Osteoblast (primary cell): ENCODE data around the gene OVCA2. TPM values are rescaled to one million over a fixed set of nuclear protein-coding genes. Genes with fewer than 3 reads are reported as not detected.

Experiments used
- DNase-seq: peaks from one replicate; pipeline ENCODE4 v3.0.0; 2011; ENCODE audit warnings: low spot score, mixed read lengths; ENCODE audit not compliant: insufficient read length; ENCODE audit errors: missing footprints
- H2AFZ ChIP-seq: 2 replicates; pipeline ENCODE4 v1.6.0; 2011; ENCODE audit warnings: mild to moderate bottlenecking, low read length
- H3K27ac ChIP-seq: 2 replicates; pipeline ENCODE4 v1.5.1; 2011; ENCODE audit warnings: mild to moderate bottlenecking, low read depth, low read length, moderate library complexity
- H3K27me3 ChIP-seq: 2 replicates; pipeline ENCODE4 v1.6.0; 2012; ENCODE audit warnings: mild to moderate bottlenecking, control low read depth, inconsistent platforms, low read length, moderate library complexity; ENCODE audit not compliant: insufficient read depth
- H3K36me3 ChIP-seq: 2 replicates; pipeline ENCODE4 v1.5.1; 2011; ENCODE audit warnings: mild to moderate bottlenecking, low read length, control low read depth, moderate library complexity; ENCODE audit not compliant: insufficient read depth
- H3K4me1 ChIP-seq: 2 replicates; pipeline ENCODE4 v1.5.1; 2011; ENCODE audit warnings: mild to moderate bottlenecking, low read length, control low read depth, moderate library complexity; ENCODE audit not compliant: insufficient read depth
- H3K4me2 ChIP-seq: 2 replicates; pipeline ENCODE4 v1.6.0; 2011; ENCODE audit warnings: mild to moderate bottlenecking, low read length; ENCODE audit not compliant: insufficient read depth
- H3K4me3 ChIP-seq: fragments of 200-600 bp; sonication (generic); 3 replicates; pipeline ENCODE4 v1.5.1; 2012; ENCODE audit warnings: mild to moderate bottlenecking, low read length, inconsistent platforms; ENCODE audit not compliant: insufficient read depth
- H3K79me2 ChIP-seq: 2 replicates; pipeline ENCODE4 v1.6.0; 2012; ENCODE audit warnings: mild to moderate bottlenecking, low read length, control low read depth, inconsistent platforms; ENCODE audit not compliant: insufficient read depth
- H3K9me3 ChIP-seq: 2 replicates; pipeline ENCODE4 v1.5.1; 2011; ENCODE audit warnings: low read depth, low read length, control low read depth
- H4K20me1 ChIP-seq: 2 replicates; pipeline ENCODE4 v1.6.0; 2012; ENCODE audit warnings: mild to moderate bottlenecking, low read length, control low read depth; ENCODE audit not compliant: insufficient read depth
- total RNA-seq: library from RNA; depleted of rRNA; stranded (reverse); fragments of >200 nt; gene quantifications from 2 replicates; pipeline ENCODE4 v1.2.3, GENCODE V29; 2012
- TF ChIP-seq, protein P1 (sequence below): IDR thresholded peaks from 2 replicates; pipeline ENCODE4 v1.5.1; 2011; ENCODE audit warnings: mild to moderate bottlenecking, low read depth, low read length, moderate library complexity; ENCODE audit errors: extremely low read depth

OVCA2 gene
- total RNA-seq, 1 donor = 59.0 TPM

- no peaks in the 10 kb centered on the region for H3K36me3 ChIP-seq
- no peaks in the 10 kb centered on the region for H3K27me3 ChIP-seq
- no peak for DNase-seq
- H4K20me1 ChIP-seq = no peaks in the 10 kb centered on the region
- H3K79me2 ChIP-seq = no peaks in the 10 kb centered on the region
- H3K27ac ChIP-seq = no peak overlapping the region
- no peak overlapping the region for H2AFZ ChIP-seq
- no peak overlapping the region for H3K4me3 ChIP-seq
- H3K4me1 ChIP-seq = peaks cover 2% of the 10 kb centered on the region
- no peaks in the 10 kb centered on the region for H3K9me3 ChIP-seq
- H3K4me2 ChIP-seq = no peak overlapping the region
- TF ChIP-seq, protein P1, sequence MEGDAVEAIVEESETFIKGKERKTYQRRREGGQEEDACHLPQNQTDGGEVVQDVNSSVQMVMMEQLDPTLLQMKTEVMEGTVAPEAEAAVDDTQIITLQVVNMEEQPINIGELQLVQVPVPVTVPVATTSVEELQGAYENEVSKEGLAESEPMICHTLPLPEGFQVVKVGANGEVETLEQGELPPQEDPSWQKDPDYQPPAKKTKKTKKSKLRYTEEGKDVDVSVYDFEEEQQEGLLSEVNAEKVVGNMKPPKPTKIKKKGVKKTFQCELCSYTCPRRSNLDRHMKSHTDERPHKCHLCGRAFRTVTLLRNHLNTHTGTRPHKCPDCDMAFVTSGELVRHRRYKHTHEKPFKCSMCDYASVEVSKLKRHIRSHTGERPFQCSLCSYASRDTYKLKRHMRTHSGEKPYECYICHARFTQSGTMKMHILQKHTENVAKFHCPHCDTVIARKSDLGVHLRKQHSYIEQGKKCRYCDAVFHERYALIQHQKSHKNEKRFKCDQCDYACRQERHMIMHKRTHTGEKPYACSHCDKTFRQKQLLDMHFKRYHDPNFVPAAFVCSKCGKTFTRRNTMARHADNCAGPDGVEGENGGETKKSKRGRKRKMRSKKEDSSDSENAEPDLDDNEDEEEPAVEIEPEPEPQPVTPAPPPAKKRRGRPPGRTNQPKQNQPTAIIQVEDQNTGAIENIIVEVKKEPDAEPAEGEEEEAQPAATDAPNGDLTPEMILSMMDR = no peak
These were observed 37.3 kb upstream of the OVCA2 start for GRCh38 chr17:2004435-2004952.

- H3K79me2 ChIP-seq = no peaks in the 10 kb centered on the region
- H4K20me1 ChIP-seq = no peaks in the 10 kb centered on the region
- no peak overlapping the region for H3K4me2 ChIP-seq
- peaks cover 17% of the 10 kb centered on the region for H3K4me1 ChIP-seq
- H2AFZ ChIP-seq = peak overlapping the region; percentile 35
- H3K27me3 ChIP-seq = no peaks in the 10 kb centered on the region
- no peak overlapping the region for H3K27ac ChIP-seq
- DNase-seq = peak; percentile 65
- no peaks in the 10 kb centered on the region for H3K36me3 ChIP-seq
- H3K4me3 ChIP-seq = no peak overlapping the region
- H3K9me3 ChIP-seq = no peaks in the 10 kb centered on the region
- TF ChIP-seq, protein P1 = no peak
These were observed 33.3 kb upstream of the OVCA2 start for GRCh38 chr17:2008332-2009126.

GRCh38 chr17:2009737-2010136 is 32.1 kb upstream of the OVCA2 start:
- H2AFZ ChIP-seq = no peak overlapping the region
- no peak overlapping the region for H3K4me2 ChIP-seq
- no peaks in the 10 kb centered on the region for H3K36me3 ChIP-seq
- no peaks in the 10 kb centered on the region for H3K9me3 ChIP-seq
- H3K27ac ChIP-seq = no peak overlapping the region
- H3K79me2 ChIP-seq = no peaks in the 10 kb centered on the region
- no peaks in the 10 kb centered on the region for H3K27me3 ChIP-seq
- no peak overlapping the region for H3K4me3 ChIP-seq
- DNase-seq = peak; percentile 65
- peaks cover 21% of the 10 kb centered on the region for H3K4me1 ChIP-seq
- TF ChIP-seq, protein P1 = no peak
- H4K20me1 ChIP-seq = no peaks in the 10 kb centered on the region
